Measurements from ENCODE around the gene LMO1. TPM values are rescaled to one million over a fixed set of nuclear protein-coding genes. Genes with fewer than 3 reads are reported as not detected.

The LMO1 gene
- total and polyA plus RNA-seq, 2 experiments from 2014 or later: 0.33 TPM; not detected in 1

DNA sequence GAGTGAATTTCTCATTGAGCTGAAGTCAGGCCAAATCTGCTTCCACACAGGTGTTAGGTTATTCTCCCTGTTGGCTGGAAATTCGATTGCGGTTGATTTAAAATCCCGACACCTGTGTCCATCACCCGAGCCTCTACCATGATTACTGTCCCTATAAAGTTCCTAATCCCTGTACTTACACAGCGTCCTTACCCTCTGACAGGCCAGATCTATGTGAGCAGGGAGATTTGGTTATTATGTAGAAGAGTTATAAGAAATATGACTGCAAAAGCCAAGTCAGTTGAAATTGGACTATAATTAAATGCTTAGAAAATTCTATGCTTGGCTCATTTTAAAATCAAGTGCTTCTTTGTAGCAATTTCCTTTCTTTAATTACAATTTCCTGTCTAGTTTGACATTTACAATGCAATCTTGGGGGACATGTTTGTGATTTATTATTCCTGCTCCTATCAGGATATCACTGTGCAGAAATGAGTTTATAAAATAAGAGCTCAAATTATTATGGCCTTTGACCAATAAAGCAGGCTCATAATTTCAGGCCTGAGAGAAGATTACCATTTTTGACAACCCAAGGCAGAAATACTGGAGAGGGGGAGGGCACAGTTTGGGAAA is 32.5 kb upstream of the LMO1 start:
- H2AFZ ChIP-seq: no peak overlapping the region
- no peaks in the 10 kb centered on the region for H3K27me3 ChIP-seq
- no peak overlapping the region for H3K27ac ChIP-seq
- no peaks in the 10 kb centered on the region for H3K9me3 ChIP-seq (ENCODE audit: low read depth)
- H4K20me1 ChIP-seq (ENCODE audit: insufficient read depth, poor library complexity, severe bottlenecking): no peaks in the 10 kb centered on the region
- H3K4me2 ChIP-seq: no peak overlapping the region
- no peaks in the 10 kb centered on the region for H3K36me3 ChIP-seq (replicated peaks; ENCODE audit: insufficient read depth, low read depth)
- no peaks in the 10 kb centered on the region for H3K79me2 ChIP-seq
- no peaks in the 10 kb centered on the region for H3K9me2 ChIP-seq (replicated peaks; ENCODE audit: insufficient read depth)
- no peaks in the 10 kb centered on the region for H3K4me1 ChIP-seq (ENCODE audit: insufficient read depth)
- 74% methylated on average over 5 of the region's 5 CpGs for WGBS (ENCODE audit: low lambda C conversion rate, missing lambda C conversion rate)
- no peak for DNase-seq (ENCODE audit: low spot score)
- no peak overlapping the region for H3K4me3 ChIP-seq
- no peak for TF ChIP-seq EZH2 (IDR thresholded peaks at IDR 0.05; ENCODE audit: borderline replicate concordance)
- TF ChIP-seq, protein P1, sequence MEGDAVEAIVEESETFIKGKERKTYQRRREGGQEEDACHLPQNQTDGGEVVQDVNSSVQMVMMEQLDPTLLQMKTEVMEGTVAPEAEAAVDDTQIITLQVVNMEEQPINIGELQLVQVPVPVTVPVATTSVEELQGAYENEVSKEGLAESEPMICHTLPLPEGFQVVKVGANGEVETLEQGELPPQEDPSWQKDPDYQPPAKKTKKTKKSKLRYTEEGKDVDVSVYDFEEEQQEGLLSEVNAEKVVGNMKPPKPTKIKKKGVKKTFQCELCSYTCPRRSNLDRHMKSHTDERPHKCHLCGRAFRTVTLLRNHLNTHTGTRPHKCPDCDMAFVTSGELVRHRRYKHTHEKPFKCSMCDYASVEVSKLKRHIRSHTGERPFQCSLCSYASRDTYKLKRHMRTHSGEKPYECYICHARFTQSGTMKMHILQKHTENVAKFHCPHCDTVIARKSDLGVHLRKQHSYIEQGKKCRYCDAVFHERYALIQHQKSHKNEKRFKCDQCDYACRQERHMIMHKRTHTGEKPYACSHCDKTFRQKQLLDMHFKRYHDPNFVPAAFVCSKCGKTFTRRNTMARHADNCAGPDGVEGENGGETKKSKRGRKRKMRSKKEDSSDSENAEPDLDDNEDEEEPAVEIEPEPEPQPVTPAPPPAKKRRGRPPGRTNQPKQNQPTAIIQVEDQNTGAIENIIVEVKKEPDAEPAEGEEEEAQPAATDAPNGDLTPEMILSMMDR (IDR thresholded peaks at IDR 0.05; ENCODE audit: poor library complexity): no peak
- TF ChIP-seq EZH2phosphoT487 (IDR thresholded peaks at IDR 0.05; ENCODE audit: low read depth, severe bottlenecking, unreplicated experiment): no peak

DNA sequence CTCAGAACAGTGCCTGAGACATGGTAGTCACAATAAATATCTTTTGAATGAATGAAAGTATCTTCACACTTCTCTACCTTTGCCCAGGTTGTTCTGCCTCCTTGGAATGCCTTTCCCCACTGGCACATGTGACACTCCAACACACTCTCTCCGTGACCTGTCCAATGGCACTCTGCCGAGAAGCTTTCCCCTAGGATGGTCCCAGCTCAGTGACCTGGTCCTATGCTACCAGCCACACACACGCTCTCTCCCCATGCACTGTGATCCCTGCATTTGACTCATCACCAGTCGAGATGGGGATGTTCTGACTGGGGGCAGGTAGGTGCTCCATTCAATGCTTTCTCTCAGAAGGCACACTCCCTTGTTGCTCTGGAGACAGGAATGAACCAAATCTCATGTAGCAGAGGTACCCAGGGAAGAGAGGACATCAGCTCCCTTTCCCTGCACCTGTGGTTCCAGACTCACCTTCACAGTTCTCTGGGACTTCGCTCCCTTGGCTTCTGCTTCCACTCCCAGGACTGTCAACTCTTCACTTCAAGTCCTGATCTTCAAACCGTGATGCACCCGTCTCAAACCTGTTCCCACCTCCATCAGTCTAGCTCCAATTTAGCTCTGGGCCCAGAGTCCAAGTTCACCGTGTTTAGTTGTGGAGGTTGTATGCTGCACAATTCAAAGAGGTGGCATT is 30.7 kb upstream of the LMO1 start:
- WGBS (ENCODE audit: low lambda C conversion rate, missing lambda C conversion rate): 96% methylated on average over 8 of the region's 8 CpGs

DNA sequence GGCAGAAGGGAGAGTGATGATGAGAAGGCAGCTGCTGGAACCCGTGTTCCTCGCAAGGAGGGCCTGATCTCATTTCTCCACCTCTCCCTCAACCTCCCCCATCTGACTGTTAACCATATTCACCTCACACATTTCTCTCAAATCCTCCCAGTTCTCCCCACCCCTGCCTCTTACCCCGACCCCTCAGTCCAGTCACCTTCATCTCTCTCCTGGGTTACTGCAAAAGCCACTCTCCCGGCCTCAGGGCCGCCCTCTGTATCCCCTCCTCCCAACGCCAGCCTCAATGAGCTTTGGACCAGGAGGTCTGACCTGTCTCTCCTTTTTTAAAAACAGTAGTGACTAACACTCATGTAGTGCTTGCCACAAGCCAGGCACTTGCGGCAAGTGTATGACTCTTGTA is 29.5 kb upstream of the LMO1 start:
- no peaks in the 10 kb centered on the region for H3K36me3 ChIP-seq (replicated peaks; ENCODE audit: insufficient read depth, low read depth)
- WGBS (ENCODE audit: low lambda C conversion rate, missing lambda C conversion rate): 83% methylated on average over 7 of the region's 7 CpGs
- H3K27me3 ChIP-seq: no peaks in the 10 kb centered on the region
- no peaks in the 10 kb centered on the region for H4K20me1 ChIP-seq (ENCODE audit: insufficient read depth, poor library complexity, severe bottlenecking)
- H3K4me1 ChIP-seq (ENCODE audit: insufficient read depth): no peaks in the 10 kb centered on the region
- H3K9me2 ChIP-seq (replicated peaks; ENCODE audit: insufficient read depth): no peaks in the 10 kb centered on the region
- no peak overlapping the region for H3K4me3 ChIP-seq
- H3K27ac ChIP-seq: no peak overlapping the region
- no peak overlapping the region for H2AFZ ChIP-seq
- no peak overlapping the region for H3K4me2 ChIP-seq
- no peak for DNase-seq (ENCODE audit: low spot score)
- no peaks in the 10 kb centered on the region for H3K9me3 ChIP-seq (ENCODE audit: low read depth)
- H3K79me2 ChIP-seq: no peaks in the 10 kb centered on the region
- TF ChIP-seq EZH2phosphoT487 (IDR thresholded peaks at IDR 0.05; ENCODE audit: low read depth, severe bottlenecking, unreplicated experiment) (no peak), EZH2 (IDR thresholded peaks at IDR 0.05; ENCODE audit: borderline replicate concordance) (no peak)
- TF ChIP-seq, protein P1 (IDR thresholded peaks at IDR 0.05; ENCODE audit: poor library complexity): no peak

More for the DNA sequence above, 30.7 kb upstream of the LMO1 start:
- Histone ChIP-seq H3K4me3 (no peak overlapping the region), H3K36me3 (replicated peaks; ENCODE audit: insufficient read depth, low read depth) (no peaks in the 10 kb centered on the region), H4K20me1 (ENCODE audit: insufficient read depth, poor library complexity, severe bottlenecking) (no peaks in the 10 kb centered on the region), H3K9me2 (replicated peaks; ENCODE audit: insufficient read depth) (no peaks in the 10 kb centered on the region), H3K27me3 (no peaks in the 10 kb centered on the region), H2AFZ (no peak overlapping the region), H3K79me2 (no peaks in the 10 kb centered on the region), H3K4me1 (ENCODE audit: insufficient read depth) (no peaks in the 10 kb centered on the region), H3K27ac (no peak overlapping the region), H3K4me2 (no peak overlapping the region), H3K9me3 (ENCODE audit: low read depth) (no peaks in the 10 kb centered on the region)
- DNase-seq (ENCODE audit: low spot score): no peak
- TF ChIP-seq EZH2 (IDR thresholded peaks at IDR 0.05; ENCODE audit: borderline replicate concordance) (no peak), EZH2phosphoT487 (IDR thresholded peaks at IDR 0.05; ENCODE audit: low read depth, severe bottlenecking, unreplicated experiment) (no peak)
- TF ChIP-seq, protein P1 (IDR thresholded peaks at IDR 0.05; ENCODE audit: poor library complexity): no peak
